BJ (cell line): ENCODE measurements around the gene C11orf24. TPM values are rescaled to one million over a fixed set of nuclear protein-coding genes. Genes with fewer than 3 reads are reported as not detected.
A peak's percentile ranks its signal among the peaks of the same experiment; 100 is the strongest.

Source experiments
- CTCF ChIA-PET: fragments of 350-600 bp; formaldehyde crosslinking; extraction: SDS; loops from one replicate; lab custom pipeline; 2021; ENCODE audit warnings: antibody characterized with exemption, inconsistent platforms; lab: Yijun Ruan, JAX
- POLR2A ChIA-PET: fragments of 300-600 bp; sonication (Branson Sonifier 250); formaldehyde crosslinking; extraction: SDS; loops from one replicate; lab custom pipeline; 2021; ENCODE audit warnings: antibody characterized with exemption; lab: Charles Lee
- DNase-seq: peaks from one replicate; pipeline ENCODE4 v3.0.0-alpha.2; 2011; ENCODE audit warnings: low read depth
- H3K27me3 ChIP-seq: 2 replicates; pipeline ENCODE4 v1.6.0; 2011; ENCODE audit warnings: low read length; ENCODE audit not compliant: control insufficient read depth, insufficient read depth
- H3K36me3 ChIP-seq: 2 replicates; pipeline ENCODE4 v1.5.1; 2011; ENCODE audit warnings: low read length; ENCODE audit not compliant: control insufficient read depth, insufficient read depth
- H3K4me3 ChIP-seq: 2 replicates; pipeline ENCODE4 v1.5.1; 2011; ENCODE audit warnings: low read depth, mild to moderate bottlenecking, control low read depth, low read length
- CTCF ChIP-seq: IDR thresholded peaks from 2 replicates; pipeline ENCODE4 v1.5.1; 2011; ENCODE audit warnings: low read depth, mild to moderate bottlenecking, control low read depth, inconsistent platforms, low read length, moderate library complexity; ENCODE audit not compliant: insufficient read depth
- polyA plus RNA-seq: library from polyadenylated mRNA; depleted of rRNA; stranded (reverse); fragments of >200 nt; gene quantifications from 2 replicates; pipeline ENCODE4 v1.2.3, GENCODE V29; 2011

C11orf24 gene
- polyA plus RNA-seq, 1 experiment, result 97.3 TPM

DNA sequence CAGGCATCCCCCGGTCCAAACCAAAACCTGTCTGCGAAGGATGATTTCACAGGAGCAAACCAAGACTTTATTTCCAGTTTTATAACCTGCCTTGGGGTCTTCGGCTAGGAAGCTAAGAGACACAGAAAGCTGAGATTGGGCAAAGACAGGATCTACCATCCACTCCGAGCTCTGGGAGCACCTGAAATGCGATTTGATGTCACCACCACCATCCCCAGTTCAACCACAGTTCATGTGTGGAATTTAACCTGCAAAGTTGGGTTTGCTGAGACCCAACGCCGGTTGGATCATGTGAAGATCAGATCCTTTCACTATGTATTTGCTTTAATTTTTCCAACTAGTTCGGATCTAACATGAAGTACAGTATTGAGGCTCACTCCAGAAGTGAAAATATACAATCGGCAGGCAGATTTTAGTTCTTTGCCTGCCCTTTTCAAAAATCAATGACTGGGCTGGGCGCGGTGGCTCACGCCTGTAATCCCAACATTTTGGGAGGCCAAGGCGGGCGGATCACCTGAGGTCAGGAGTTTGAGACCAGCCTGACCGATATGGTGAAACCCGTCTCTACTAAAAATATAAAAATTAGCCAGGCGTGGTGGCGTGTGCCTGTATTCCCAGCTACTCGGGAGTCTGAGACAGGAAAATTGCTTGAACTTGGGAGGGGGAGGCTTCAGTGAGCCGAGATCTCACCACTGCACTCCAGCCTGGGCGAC lies 1.4 kb upstream of the C11orf24 start:
- H3K36me3 ChIP-seq, result no peaks in the 10 kb centered on the region
- no peak for TF ChIP-seq CTCF
- POLR2A ChIA-PET, result no interaction called here
- H3K27me3 ChIP-seq, result no peaks in the 10 kb centered on the region
- CTCF ChIA-PET, result interaction anchor here (1.4 to 3.0 kb wide), 3 partner anchors 13 to 24 kb away, joined by 4 to 28 read pairs (median 5); no protein-coding TSS in a partner anchor
- H3K4me3 ChIP-seq, result no peak overlapping the region
- no peak for DNase-seq

- TF ChIP-seq CTCF, result peak; percentile 69
- no peaks in the 10 kb centered on the region for H3K27me3 ChIP-seq
- peaks cover 15% of the 10 kb centered on the region for H3K36me3 ChIP-seq
- H3K4me3 ChIP-seq, result peak overlapping the region; percentile 98
- CTCF ChIA-PET, result interaction anchor here (0.7 to 3.0 kb wide), 15 partner anchors 11 to 170 kb away, joined by 3 to 28 read pairs (median 4); no protein-coding TSS in a partner anchor
- DNase-seq, result no peak
- POLR2A ChIA-PET, result interaction anchor here (0.5 to 1.0 kb wide), 3 partner anchors 49 to 102 kb away, joined by 3 to 5 read pairs (median 3); no protein-coding TSS in a partner anchor
Measured at GRCh38 chr11:68271023-68271780, 571 bp downstream of the C11orf24 start.

DNA sequence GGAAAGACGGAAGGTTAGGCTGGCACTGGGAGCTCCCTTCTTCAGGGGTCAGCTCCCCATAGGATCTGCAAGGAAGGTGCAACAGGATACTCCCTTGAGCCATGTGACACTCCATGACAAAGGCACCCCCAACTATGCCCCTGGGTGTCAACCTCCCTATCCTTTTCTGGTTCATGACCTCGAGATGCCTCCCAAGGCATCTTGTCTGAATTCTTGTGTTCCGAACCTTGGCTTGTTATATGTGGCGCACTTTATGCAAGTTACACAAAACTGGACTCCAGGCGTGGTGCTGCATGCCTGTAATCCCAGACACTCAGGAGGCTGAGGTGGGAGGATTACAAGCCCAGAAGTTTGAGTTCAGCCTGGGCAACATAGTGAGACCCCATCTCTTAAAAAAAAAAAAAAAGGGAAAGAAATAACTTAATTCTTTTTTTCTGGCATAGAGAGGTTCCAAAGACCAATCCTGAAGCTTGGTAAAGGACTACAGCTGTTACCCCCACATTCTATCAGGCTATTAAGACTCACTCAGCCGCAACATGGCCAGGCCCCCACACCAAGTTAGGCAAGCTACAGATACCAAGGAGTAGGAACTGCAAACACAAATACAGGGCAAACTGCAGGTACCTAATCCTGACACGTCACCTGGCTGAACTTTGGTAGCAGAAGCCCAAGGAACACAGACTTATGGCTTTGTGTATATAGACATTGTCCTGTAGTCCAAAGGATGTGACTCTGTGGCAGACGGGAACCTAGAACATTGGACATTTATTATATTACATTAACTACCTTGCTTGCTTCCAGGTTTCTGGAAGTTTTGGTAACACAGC lies 1.4 kb downstream of the C11orf24 start:
- ChIA-PET POLR2A (no interaction called here), CTCF (interaction anchor here (0.7 to 3.0 kb wide), 11 partner anchors 11 to 171 kb away, joined by 3 to 28 read pairs (median 4); no protein-coding TSS in a partner anchor)

DNA sequence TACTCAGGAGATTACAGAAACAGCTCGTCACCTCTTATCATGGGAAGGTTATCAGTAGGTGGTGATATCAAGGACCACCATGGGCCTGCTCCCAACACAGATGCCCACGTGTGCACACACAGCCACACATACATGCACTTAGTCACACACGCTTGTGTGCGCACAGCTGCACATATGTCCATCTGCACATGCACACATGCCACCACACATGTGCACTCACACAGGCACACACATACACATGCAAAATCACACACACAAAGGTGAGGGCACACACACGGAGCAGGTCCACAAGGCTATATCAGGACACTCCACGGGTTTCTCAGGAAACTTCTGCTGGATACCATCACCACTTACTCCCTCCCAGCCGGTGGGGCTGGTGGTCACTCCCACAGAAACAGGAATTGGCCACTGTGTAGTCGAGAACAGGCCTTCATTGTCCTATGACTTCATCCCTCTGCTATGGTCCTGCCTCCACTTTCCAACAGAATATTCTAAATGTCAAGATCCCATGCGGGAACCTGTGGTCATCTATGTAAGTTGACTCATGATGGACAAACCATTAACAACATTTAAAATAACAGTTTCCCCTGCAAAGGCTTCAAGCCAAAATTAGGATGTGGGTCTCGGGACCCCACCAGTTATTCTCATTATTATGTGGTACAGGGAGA lies 2.2 kb downstream of the C11orf24 start:
- Histone ChIP-seq H3K27me3 (no peaks in the 10 kb centered on the region), H3K36me3 (peaks cover 27% of the 10 kb centered on the region), H3K4me3 (no peak overlapping the region)
- DNase-seq, result no peak
- CTCF ChIA-PET, result interaction anchor here (1.9 to 2.2 kb wide), 2 partner anchors 12 to 114 kb away, joined by 6 to 11 read pairs; no protein-coding TSS in a partner anchor
- TF ChIP-seq CTCF, result no peak
- POLR2A ChIA-PET, result no interaction called here

More for the DNA sequence above, 1.4 kb downstream of the C11orf24 start:
- TF ChIP-seq CTCF, result no peak
- Histone ChIP-seq H3K27me3 (no peaks in the 10 kb centered on the region), H3K4me3 (peak overlapping the region; percentile 98), H3K36me3 (peaks cover 20% of the 10 kb centered on the region)
- no peak for DNase-seq
